GM10248 (cell line): ENCODE data around the gene PLEKHA1.

Experiments
- CTCF ChIA-PET: fragments of 300-600 bp; sonication (Branson Sonifier 250); formaldehyde crosslinking; extraction: SDS; loops from one replicate; lab custom pipeline; 2021; ENCODE audit warnings: antibody characterized with exemption; lab: Yijun Ruan, JAX
- POLR2A ChIA-PET: fragments of 350-650 bp; sonication (Branson Sonifier 250); formaldehyde crosslinking; extraction: SDS; loops from one replicate; lab custom pipeline; 2020; ENCODE audit warnings: antibody characterized with exemption; lab: Yijun Ruan, JAX
- DNase-seq: peaks from one replicate; pipeline ENCODE4 v3.0.0; 2012; ENCODE audit errors: extremely low spot score
- CTCF ChIP-seq: IDR thresholded peaks from 2 replicates; pipeline ENCODE4 v1.5.1; 2012; ENCODE audit warnings: mild to moderate bottlenecking, low read depth; ENCODE audit errors: extremely low read depth, missing control alignments, control extremely low read depth

The PLEKHA1 gene

GRCh38 chr10:122480146-122480833 is 105.8 kb downstream of the PLEKHA1 start:
- no peak for TF ChIP-seq CTCF
- no peak for DNase-seq
- POLR2A ChIA-PET: no interaction called here
- CTCF ChIA-PET: interaction anchor here (1.4 to 1.9 kb wide), 2 partner anchors 13 to 212 kb away, joined by 3 to 6 read pairs; no protein-coding TSS in a partner anchor

GRCh38 chr10:122481296-122482056 is 107.0 kb downstream of the PLEKHA1 start:
- POLR2A ChIA-PET: no interaction called here
- CTCF ChIA-PET: interaction anchor here (1.1 kb wide), 1 partner anchor 13 kb away, joined by 3 read pairs; no protein-coding TSS in a partner anchor

More at GRCh38 chr10:122481296-122482056, 107.0 kb downstream of the PLEKHA1 start:
- no peak for TF ChIP-seq CTCF
- DNase-seq: no peak
